MM.1S (cell line): ENCODE data around the gene GSX2.

Source experiments
- DNase-seq: peaks from one replicate; pipeline ENCODE4 v3.0.0-alpha.2; 2015
- H2AFZ ChIP-seq: fragments of 300-600 bp; sonication (generic); 2 replicates; pipeline ENCODE4 v1.6.0; 2016; ENCODE audit warnings: antibody characterized with exemption, low read length
- H3F3A ChIP-seq: fragments of 300-600 bp; sonication (generic); 2 replicates; pipeline ENCODE4 v1.6.1; 2016; ENCODE audit warnings: mild to moderate bottlenecking, antibody characterized with exemption, low read length, moderate library complexity, mixed read lengths; ENCODE audit not compliant: insufficient read depth
- H3K27ac ChIP-seq: fragments of 300-600 bp; sonication (generic); 2 replicates; pipeline ENCODE4 v1.5.1; 2016; ENCODE audit warnings: mild to moderate bottlenecking, low read length
- H3K27me3 ChIP-seq: fragments of 300-600 bp; sonication (generic); replicated peaks from 2 replicates; pipeline ENCODE4 v1.6.0; 2016; ENCODE audit warnings: low read length; ENCODE audit not compliant: insufficient read depth
- H3K36me3 ChIP-seq: fragments of 300-600 bp; sonication (generic); replicated peaks from 2 replicates; pipeline ENCODE4 v1.6.1; 2016; ENCODE audit warnings: mild to moderate bottlenecking, low read length, mixed read lengths; ENCODE audit not compliant: insufficient read depth
- H3K4me1 ChIP-seq: fragments of 300-600 bp; sonication (generic); 2 replicates; pipeline ENCODE4 v1.6.1; 2016; ENCODE audit warnings: low read length, mixed read lengths
- H3K4me2 ChIP-seq: fragments of 300-600 bp; sonication (generic); 2 replicates; pipeline ENCODE4 v1.6.0; 2016; ENCODE audit warnings: low read depth, low read length
- H3K4me3 ChIP-seq: fragments of 300-600 bp; sonication (generic); 2 replicates; pipeline ENCODE4 v1.5.1; 2016; ENCODE audit warnings: low read length, mixed read lengths
- H3K79me2 ChIP-seq: fragments of 300-600 bp; sonication (generic); 2 replicates; pipeline ENCODE4 v1.6.1; 2016; ENCODE audit warnings: mixed run types, low read length, mixed read lengths
- H3K9ac ChIP-seq: fragments of 300-600 bp; sonication (generic); 2 replicates; pipeline ENCODE4 v1.6.1; 2016; ENCODE audit warnings: low read length, mixed read lengths
- H3K9me2 ChIP-seq: fragments of 300-600 bp; sonication (generic); replicated peaks from 2 replicates; pipeline ENCODE4 v1.6.1; 2016; ENCODE audit warnings: mild to moderate bottlenecking, low read length, mixed read lengths; ENCODE audit not compliant: insufficient read depth
- H3K9me3 ChIP-seq: fragments of 300-600 bp; sonication (generic); replicated peaks from 2 replicates; pipeline ENCODE4 v1.6.1; 2016; ENCODE audit warnings: mild to moderate bottlenecking, low read length, mixed read lengths; ENCODE audit not compliant: insufficient read depth
- H4K20me1 ChIP-seq: fragments of 300-600 bp; sonication (generic); 2 replicates; pipeline ENCODE4 v1.6.1; 2016; ENCODE audit warnings: mild to moderate bottlenecking, low read length, moderate library complexity, mixed read lengths; ENCODE audit not compliant: insufficient read depth
- EZH2 ChIP-seq: fragments of 300-600 bp; sonication (generic); optimal IDR thresholded peaks from 2 replicates; pipeline ENCODE3; 2017; ENCODE audit warnings: low read depth, mild to moderate bottlenecking, antibody characterized with exemption, low read length, mixed read lengths
- EZH2phosphoT487 ChIP-seq: fragments of 300-600 bp; sonication (generic); IDR thresholded peaks from 2 replicates; pipeline ENCODE4 v1.6.1; 2018; ENCODE audit warnings: antibody characterized with exemption, low read length
- TF ChIP-seq, protein P1 (sequence below): fragments of 300-600 bp; sonication (generic); IDR thresholded peaks from 2 replicates; pipeline ENCODE4 v1.5.1; 2016; ENCODE audit warnings: antibody characterized with exemption, low read length, mixed read lengths

Gene GSX2

DNA sequence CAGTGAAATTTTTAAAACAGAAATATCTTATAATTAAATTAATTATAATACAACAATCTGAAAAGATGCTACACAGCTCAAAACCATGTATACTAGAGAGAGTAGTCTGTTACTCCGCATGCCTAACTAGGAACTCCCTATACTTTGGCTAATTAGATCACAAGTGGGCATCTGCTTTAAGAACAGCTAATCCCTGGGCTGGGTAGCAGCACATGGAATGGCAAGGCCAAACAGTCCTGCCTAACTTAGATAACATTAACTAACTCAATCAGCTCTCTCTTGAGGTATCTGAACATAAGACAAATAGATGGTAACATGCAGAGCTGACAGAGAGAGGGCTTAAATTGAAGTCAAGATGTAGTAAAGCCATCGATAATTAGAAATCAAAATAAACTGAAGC is 45.5 kb upstream of the GSX2 start:
- Histone ChIP-seq H3K9me3 (no peaks in the 10 kb centered on the region), H3K9ac (no peak overlapping the region), H3K79me2 (peaks cover 82% of the 10 kb centered on the region), H3K27ac (no peak overlapping the region), H3K4me3 (no peak overlapping the region), H3K4me1 (no peaks in the 10 kb centered on the region), H3K9me2 (no peaks in the 10 kb centered on the region), H3K4me2 (no peak overlapping the region), H3F3A (no peaks in the 10 kb centered on the region), H2AFZ (no peak overlapping the region), H3K27me3 (no peaks in the 10 kb centered on the region), H3K36me3 (no peaks in the 10 kb centered on the region; the same call in 1 of the 2 replicates), H4K20me1 (no peaks in the 10 kb centered on the region)
- TF ChIP-seq, protein P1, sequence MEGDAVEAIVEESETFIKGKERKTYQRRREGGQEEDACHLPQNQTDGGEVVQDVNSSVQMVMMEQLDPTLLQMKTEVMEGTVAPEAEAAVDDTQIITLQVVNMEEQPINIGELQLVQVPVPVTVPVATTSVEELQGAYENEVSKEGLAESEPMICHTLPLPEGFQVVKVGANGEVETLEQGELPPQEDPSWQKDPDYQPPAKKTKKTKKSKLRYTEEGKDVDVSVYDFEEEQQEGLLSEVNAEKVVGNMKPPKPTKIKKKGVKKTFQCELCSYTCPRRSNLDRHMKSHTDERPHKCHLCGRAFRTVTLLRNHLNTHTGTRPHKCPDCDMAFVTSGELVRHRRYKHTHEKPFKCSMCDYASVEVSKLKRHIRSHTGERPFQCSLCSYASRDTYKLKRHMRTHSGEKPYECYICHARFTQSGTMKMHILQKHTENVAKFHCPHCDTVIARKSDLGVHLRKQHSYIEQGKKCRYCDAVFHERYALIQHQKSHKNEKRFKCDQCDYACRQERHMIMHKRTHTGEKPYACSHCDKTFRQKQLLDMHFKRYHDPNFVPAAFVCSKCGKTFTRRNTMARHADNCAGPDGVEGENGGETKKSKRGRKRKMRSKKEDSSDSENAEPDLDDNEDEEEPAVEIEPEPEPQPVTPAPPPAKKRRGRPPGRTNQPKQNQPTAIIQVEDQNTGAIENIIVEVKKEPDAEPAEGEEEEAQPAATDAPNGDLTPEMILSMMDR, result no peak
- TF ChIP-seq EZH2phosphoT487, result no peak
- no peak for TF ChIP-seq EZH2
- DNase-seq, result no peak

DNA sequence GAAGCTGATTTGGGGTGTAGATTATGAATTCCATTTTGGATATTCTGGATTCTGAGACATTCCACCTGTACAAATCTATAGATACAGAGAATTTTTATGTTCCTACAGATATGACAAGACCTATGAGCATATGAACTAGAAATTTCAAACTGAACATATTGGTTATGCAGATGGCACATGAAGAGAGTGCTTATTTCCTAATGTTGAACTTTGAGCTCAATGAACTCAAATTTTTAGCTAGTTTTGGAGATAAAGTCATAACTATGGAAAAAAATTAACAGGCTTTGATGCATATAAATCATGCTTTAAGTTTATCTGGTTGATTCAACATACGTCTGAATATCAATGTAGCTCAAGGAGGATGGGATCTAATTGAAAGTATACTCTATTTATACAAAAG is 44.5 kb upstream of the GSX2 start:
- Histone ChIP-seq H3K4me1 (no peaks in the 10 kb centered on the region), H2AFZ (no peak overlapping the region), H3K9ac (no peak overlapping the region), H3K4me3 (no peak overlapping the region), H3K9me3 (no peaks in the 10 kb centered on the region), H3K4me2 (no peak overlapping the region), H3K79me2 (peaks cover 85% of the 10 kb centered on the region), H4K20me1 (no peaks in the 10 kb centered on the region), H3K36me3 (no peaks in the 10 kb centered on the region; the same call in 1 of the 2 replicates), H3K9me2 (no peaks in the 10 kb centered on the region), H3K27me3 (no peaks in the 10 kb centered on the region), H3F3A (no peaks in the 10 kb centered on the region), H3K27ac (no peak overlapping the region)
- no peak for TF ChIP-seq EZH2phosphoT487
- TF ChIP-seq EZH2, result no peak
- TF ChIP-seq, protein P1, result no peak
- no peak for DNase-seq

DNA sequence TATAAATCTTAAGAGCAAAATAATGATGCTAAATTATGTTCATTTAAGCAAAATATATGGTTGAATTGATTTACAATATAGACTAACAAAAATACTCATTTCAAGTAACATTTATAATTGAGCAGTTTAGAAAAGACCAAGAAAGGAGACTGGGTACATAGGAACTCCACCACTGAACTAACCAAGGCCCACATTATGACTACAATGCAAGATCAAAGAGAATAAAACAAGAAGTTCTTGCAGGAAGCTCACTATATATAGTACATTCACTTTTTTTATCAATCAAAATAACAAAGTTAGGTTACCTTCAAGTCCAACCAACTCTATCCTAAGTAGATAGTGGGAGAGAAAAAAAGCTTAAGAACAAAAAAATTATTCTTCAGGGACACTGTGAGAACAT is 43.6 kb upstream of the GSX2 start:
- Histone ChIP-seq H3K4me3 (no peak overlapping the region), H3K79me2 (peaks cover 86% of the 10 kb centered on the region), H3K36me3 (no peaks in the 10 kb centered on the region; the same call in 1 of the 2 replicates), H3K9me2 (no peaks in the 10 kb centered on the region), H3K9ac (no peak overlapping the region), H3K27ac (no peak overlapping the region), H3K9me3 (no peaks in the 10 kb centered on the region), H3K4me1 (peaks cover under 1% of the 10 kb centered on the region; the same call in 1 of the 2 replicates), H3K27me3 (no peaks in the 10 kb centered on the region), H4K20me1 (peaks cover 4% of the 10 kb centered on the region; the same call in 1 of the 2 replicates), H3F3A (no peaks in the 10 kb centered on the region; the same call in 1 of the 2 replicates), H2AFZ (no peak overlapping the region), H3K4me2 (no peak overlapping the region)
- DNase-seq, result no peak
- TF ChIP-seq EZH2phosphoT487 (no peak), EZH2 (no peak)
- TF ChIP-seq, protein P1, result no peak
